ENCODE measurements around the gene C1QTNF8. TPM values are rescaled to one million over a fixed set of nuclear protein-coding genes. Genes with fewer than 3 reads are reported as not detected.

C1QTNF8 gene
- polyA plus RNA-seq, 1 donor (not counting 4 experiments of a cell fraction or from before 2014, with no cell fraction given): not detected

GRCh38 chr16:1129106-1129960 lies 33.3 kb upstream of the C1QTNF8 start:
- H3K79me2 ChIP-seq (ENCODE audit: control insufficient read depth, insufficient read depth, low read length): no peaks in the 10 kb centered on the region
- TF ChIP-seq EZH2 (IDR thresholded peaks at IDR 0.05; ENCODE audit: low read length) (no peak), CTCF (optimal IDR thresholded peaks at IDR 0.05 in 1 of 3, IDR thresholded peaks at IDR 0.05 in 1 of 3, conservative IDR thresholded peaks at IDR 0.05 in 1 of 3; ENCODE audit: extremely low read depth in 1 of 3, insufficient read depth in 2 of 3, low read length in 3 of 3) (no peak)
- no peak overlapping the region for H3K4me2 ChIP-seq (ENCODE audit: control insufficient read depth, extremely low read depth, insufficient read depth, low read depth, low read length)
- no peaks in the 10 kb centered on the region for H4K20me1 ChIP-seq (ENCODE audit: control insufficient read depth, extremely low read depth, insufficient read depth, low read length)
- FAIRE-seq (no peak), DNase-seq (ENCODE audit: low read depth, low spot score) (no peak)
- no peaks in the 10 kb centered on the region for H3K36me3 ChIP-seq (ENCODE audit: control insufficient read depth in 2 of 2, extremely low read depth in 1 of 2, insufficient read depth in 2 of 2, low read length in 2 of 2)
- H3K4me3 ChIP-seq (ENCODE audit: control insufficient read depth in 2 of 3, extremely low read depth in 1 of 3, insufficient read depth in 2 of 3, low read depth in 1 of 3, low read length in 3 of 3): no peak overlapping the region
- no peaks in the 10 kb centered on the region for H3K9me1 ChIP-seq (ENCODE audit: control insufficient read depth, extremely low read depth, insufficient read depth, low read length)
- no peaks in the 10 kb centered on the region for H3K27me3 ChIP-seq (ENCODE audit: control insufficient read depth, extremely low read depth, insufficient read depth, low read length)
- dilution Hi-C loops (cut with MboI; ENCODE audit: extremely low pct_ligation_motif_present, low sequenced_read_pairs): no loop called here
- H2AFZ ChIP-seq (ENCODE audit: control insufficient read depth, low read length): no peak overlapping the region
- no peak overlapping the region for H3K9ac ChIP-seq (ENCODE audit: control insufficient read depth, extremely low read depth, insufficient read depth, low read length)
- no peak overlapping the region for H3K27ac ChIP-seq (ENCODE audit: control insufficient read depth, insufficient read depth, low read length)
- H3K4me1 ChIP-seq (ENCODE audit: control insufficient read depth, extremely low read depth, insufficient read depth, low read length): no peaks in the 10 kb centered on the region
- H3K9me3 ChIP-seq (ENCODE audit: control insufficient read depth, low read depth, low read length): no peaks in the 10 kb centered on the region

- no peak overlapping the region for H2AFZ ChIP-seq (ENCODE audit: control insufficient read depth, low read length)
- FAIRE-seq: no peak
- dilution Hi-C loops (cut with MboI; ENCODE audit: extremely low pct_ligation_motif_present, low sequenced_read_pairs): no loop called here
- H3K4me2 ChIP-seq (ENCODE audit: control insufficient read depth, extremely low read depth, insufficient read depth, low read depth, low read length): no peak overlapping the region
- TF ChIP-seq CTCF (optimal IDR thresholded peaks at IDR 0.05 in 1 of 3, IDR thresholded peaks at IDR 0.05 in 1 of 3, conservative IDR thresholded peaks at IDR 0.05 in 1 of 3; ENCODE audit: extremely low read depth in 1 of 3, insufficient read depth in 2 of 3, low read length in 3 of 3) (no peak), EZH2 (IDR thresholded peaks at IDR 0.05; ENCODE audit: low read length) (no peak)
- H3K4me1 ChIP-seq (ENCODE audit: control insufficient read depth, extremely low read depth, insufficient read depth, low read length): no peaks in the 10 kb centered on the region
- H3K9ac ChIP-seq (ENCODE audit: control insufficient read depth, extremely low read depth, insufficient read depth, low read length): no peak overlapping the region
- no peaks in the 10 kb centered on the region for H3K36me3 ChIP-seq (ENCODE audit: control insufficient read depth in 2 of 2, extremely low read depth in 1 of 2, insufficient read depth in 2 of 2, low read length in 2 of 2)
- no peaks in the 10 kb centered on the region for H3K9me3 ChIP-seq (ENCODE audit: control insufficient read depth, low read depth, low read length)
- H4K20me1 ChIP-seq (ENCODE audit: control insufficient read depth, extremely low read depth, insufficient read depth, low read length): no peaks in the 10 kb centered on the region
- no peaks in the 10 kb centered on the region for H3K9me1 ChIP-seq (ENCODE audit: control insufficient read depth, extremely low read depth, insufficient read depth, low read length)
- no peak for DNase-seq (ENCODE audit: low read depth, low spot score)
- no peak overlapping the region for H3K27ac ChIP-seq (ENCODE audit: control insufficient read depth, insufficient read depth, low read length)
- no peaks in the 10 kb centered on the region for H3K79me2 ChIP-seq (ENCODE audit: control insufficient read depth, insufficient read depth, low read length)
- H3K27me3 ChIP-seq (ENCODE audit: control insufficient read depth, extremely low read depth, insufficient read depth, low read length): no peaks in the 10 kb centered on the region
- H3K4me3 ChIP-seq (ENCODE audit: control insufficient read depth in 2 of 3, extremely low read depth in 1 of 3, insufficient read depth in 2 of 3, low read depth in 1 of 3, low read length in 3 of 3): no peak overlapping the region
These were observed 32.1 kb upstream of the C1QTNF8 start for GRCh38 chr16:1127971-1128715.
